A673 (cell line): Measurements from ENCODE around the gene XYLT1. TPM values are rescaled to one million over a fixed set of nuclear protein-coding genes. Genes with fewer than 3 reads are reported as not detected.

Experiments
- BruUV-seq: library from RNA; stranded (reverse); fragments of 400-500 nt; replicated peaks from 2 replicates; lab custom pipeline; 2021; lab: Mats Ljungman, UMichigan
- CTCF ChIA-PET: fragments of 300-600 bp; sonication (Branson Sonifier 250); formaldehyde crosslinking; loops from one replicate; lab custom pipeline; 2022; ENCODE audit warnings: antibody characterized with exemption; lab: Charles Lee
- POLR2A ChIA-PET: fragments of 300-600 bp; sonication (Branson Sonifier 250); formaldehyde crosslinking; loops from one replicate; lab custom pipeline; 2022; ENCODE audit warnings: antibody characterized with exemption; ENCODE audit not compliant: low non-redundant PET; lab: Charles Lee
- DNase-seq: peaks from one replicate; pipeline ENCODE4 v3.0.0-alpha.2; 2015; ENCODE audit warnings: low spot score
- H3K27ac ChIP-seq: fragments of 200-600 bp; sonication (generic); 2 replicates; pipeline ENCODE4 v1.5.1; 2016; ENCODE audit warnings: mixed run types, low read depth, mild to moderate bottlenecking, mixed read lengths, antibody characterized with exemption, low read length; ENCODE audit not compliant: poor library complexity, severe bottlenecking
- H3K27me3 ChIP-seq: fragments of 200-600 bp; sonication (generic); replicated peaks from 2 replicates; pipeline ENCODE4 v1.6.1; 2017; ENCODE audit warnings: mixed run types, low read depth, mild to moderate bottlenecking, mixed read lengths, antibody characterized with exemption, low read length; ENCODE audit not compliant: insufficient read depth, poor library complexity
- H3K36me3 ChIP-seq: fragments of 200-600 bp; sonication (generic); 2 replicates; pipeline ENCODE4 v1.6.1; 2016; ENCODE audit warnings: mixed run types, mild to moderate bottlenecking, mixed read lengths, antibody characterized with exemption, low read length; ENCODE audit not compliant: insufficient read depth, poor library complexity, severe bottlenecking
- H3K4me1 ChIP-seq: fragments of 200-600 bp; sonication (generic); 2 replicates; pipeline ENCODE4 v1.6.1; 2017; ENCODE audit warnings: mixed run types, mild to moderate bottlenecking, mixed read lengths, antibody characterized with exemption, low read length; ENCODE audit not compliant: insufficient read depth, poor library complexity, severe bottlenecking
- H3K4me3 ChIP-seq: fragments of 200-600 bp; sonication (generic); 2 replicates; pipeline ENCODE4 v1.5.1; 2016; ENCODE audit warnings: low read depth, mixed run types, mild to moderate bottlenecking, mixed read lengths, low read length; ENCODE audit not compliant: poor library complexity, severe bottlenecking
- H3K9me3 ChIP-seq: fragments of 200-600 bp; sonication (generic); 2 replicates; pipeline ENCODE4 v1.6.1; 2016; ENCODE audit warnings: mixed run types, low read depth, mild to moderate bottlenecking, mixed read lengths, antibody characterized with exemption, low read length; ENCODE audit not compliant: poor library complexity, severe bottlenecking
- EZH2 ChIP-seq: fragments of 200-600 bp; sonication (generic); IDR thresholded peaks from 2 replicates; pipeline ENCODE4 v1.6.1; 2017; ENCODE audit warnings: borderline replicate concordance, low read depth, mild to moderate bottlenecking, mixed read lengths, antibody characterized with exemption, low read length; ENCODE audit not compliant: poor library complexity, severe bottlenecking
- intact Hi-C: fragments of 100-400 bp; cut with micrococcal nuclease; formaldehyde crosslinking; loops from one replicate; pipeline ENCODE4 v1.10.0; 2022; ENCODE audit not compliant: unreplicated experiment
- total RNA-seq: library from RNA; stranded (reverse); gene quantifications from 2 replicates; pipeline ENCODE4 v1.2.3, GENCODE V29; 2021
- TF ChIP-seq, protein P1 (sequence below): fragments of 300-800, 200-600 bp; sonication (generic); conservative IDR thresholded peaks from 2 replicates; pipeline ENCODE4 v1.5.1; 2017; ENCODE audit warnings: low read depth, mild to moderate bottlenecking, antibody characterized with exemption, low read length, moderate library complexity, mixed read lengths

XYLT1 gene
- total RNA-seq, 1 experiment from 2014 or later = 0.64 TPM

DNA sequence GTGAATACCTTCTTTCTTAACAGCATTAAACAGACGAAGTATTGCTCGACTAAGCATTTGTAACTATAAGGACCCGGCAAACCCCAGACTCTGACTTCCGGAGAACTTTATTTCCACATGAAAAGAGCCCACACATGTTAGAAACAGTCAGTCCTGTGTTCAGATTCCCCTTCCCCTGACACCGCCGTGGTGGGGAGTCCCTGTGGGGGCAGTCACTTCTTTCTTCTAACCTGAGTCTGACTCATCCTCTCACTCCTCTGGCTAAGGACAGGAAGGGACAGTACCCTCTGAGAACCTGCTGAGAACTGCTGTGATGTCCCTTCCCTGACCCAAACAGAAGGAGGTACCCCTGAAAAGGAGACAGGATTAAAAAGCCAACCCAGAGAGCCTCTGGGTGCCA, 165.1 kb downstream of the XYLT1 start:
- H3K27me3 ChIP-seq = no peaks in the 10 kb centered on the region
- intact Hi-C loops = no loop called here
- no TSS peak for BruUV-seq
- H3K4me1 ChIP-seq = no peaks in the 10 kb centered on the region
- DNase-seq = no peak
- no peak overlapping the region for H3K4me3 ChIP-seq
- no peaks in the 10 kb centered on the region for H3K36me3 ChIP-seq
- no peak for TF ChIP-seq EZH2
- TF ChIP-seq, protein P1, sequence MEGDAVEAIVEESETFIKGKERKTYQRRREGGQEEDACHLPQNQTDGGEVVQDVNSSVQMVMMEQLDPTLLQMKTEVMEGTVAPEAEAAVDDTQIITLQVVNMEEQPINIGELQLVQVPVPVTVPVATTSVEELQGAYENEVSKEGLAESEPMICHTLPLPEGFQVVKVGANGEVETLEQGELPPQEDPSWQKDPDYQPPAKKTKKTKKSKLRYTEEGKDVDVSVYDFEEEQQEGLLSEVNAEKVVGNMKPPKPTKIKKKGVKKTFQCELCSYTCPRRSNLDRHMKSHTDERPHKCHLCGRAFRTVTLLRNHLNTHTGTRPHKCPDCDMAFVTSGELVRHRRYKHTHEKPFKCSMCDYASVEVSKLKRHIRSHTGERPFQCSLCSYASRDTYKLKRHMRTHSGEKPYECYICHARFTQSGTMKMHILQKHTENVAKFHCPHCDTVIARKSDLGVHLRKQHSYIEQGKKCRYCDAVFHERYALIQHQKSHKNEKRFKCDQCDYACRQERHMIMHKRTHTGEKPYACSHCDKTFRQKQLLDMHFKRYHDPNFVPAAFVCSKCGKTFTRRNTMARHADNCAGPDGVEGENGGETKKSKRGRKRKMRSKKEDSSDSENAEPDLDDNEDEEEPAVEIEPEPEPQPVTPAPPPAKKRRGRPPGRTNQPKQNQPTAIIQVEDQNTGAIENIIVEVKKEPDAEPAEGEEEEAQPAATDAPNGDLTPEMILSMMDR = no peak
- no peak overlapping the region for H3K27ac ChIP-seq
- H3K9me3 ChIP-seq = no peaks in the 10 kb centered on the region
- ChIA-PET POLR2A (no interaction called here), CTCF (interaction anchor here (0.7 kb wide), 1 partner anchor 162 kb away, joined by 3 read pairs; no protein-coding TSS in a partner anchor)

DNA sequence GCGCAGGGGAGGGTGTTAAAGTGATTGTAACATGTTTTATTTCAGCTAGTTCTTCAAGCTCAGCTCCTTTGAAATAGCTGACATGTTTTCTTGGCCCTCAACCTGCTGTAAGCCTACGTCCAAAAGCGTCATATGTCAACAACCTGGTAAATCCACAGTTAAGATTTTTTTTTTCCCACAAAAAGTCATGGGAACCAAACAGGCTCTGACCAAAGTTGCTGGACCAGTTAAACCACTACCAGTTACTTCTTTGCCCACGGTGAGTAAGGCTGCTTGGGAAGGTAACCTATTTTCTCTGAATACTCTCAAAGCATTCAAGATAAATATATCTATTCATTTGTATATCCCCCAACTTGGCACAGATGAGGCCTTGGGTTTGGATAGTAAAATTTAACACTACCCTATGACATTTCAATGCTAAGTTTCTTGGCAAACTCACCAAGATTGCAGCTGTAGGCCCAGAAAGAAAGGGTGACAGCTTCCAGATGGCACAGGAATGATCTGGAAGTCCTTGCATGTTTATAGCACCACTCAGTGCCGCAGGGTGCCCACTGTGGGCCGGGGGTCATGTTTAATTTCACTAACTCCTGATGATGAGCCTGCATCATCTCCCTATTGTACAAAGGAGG, 166.2 kb downstream of the XYLT1 start:
- CTCF ChIA-PET = no interaction called here
- no peak overlapping the region for H3K27ac ChIP-seq
- POLR2A ChIA-PET = no interaction called here
- no peaks in the 10 kb centered on the region for H3K9me3 ChIP-seq
- intact Hi-C loops = no loop called here
- no peaks in the 10 kb centered on the region for H3K36me3 ChIP-seq
- H3K4me3 ChIP-seq = no peak overlapping the region
- DNase-seq = no peak
- no peaks in the 10 kb centered on the region for H3K27me3 ChIP-seq
- TF ChIP-seq, protein P1 = no peak
- TF ChIP-seq EZH2 = no peak
- H3K4me1 ChIP-seq = no peaks in the 10 kb centered on the region
- no TSS peak for BruUV-seq

DNA sequence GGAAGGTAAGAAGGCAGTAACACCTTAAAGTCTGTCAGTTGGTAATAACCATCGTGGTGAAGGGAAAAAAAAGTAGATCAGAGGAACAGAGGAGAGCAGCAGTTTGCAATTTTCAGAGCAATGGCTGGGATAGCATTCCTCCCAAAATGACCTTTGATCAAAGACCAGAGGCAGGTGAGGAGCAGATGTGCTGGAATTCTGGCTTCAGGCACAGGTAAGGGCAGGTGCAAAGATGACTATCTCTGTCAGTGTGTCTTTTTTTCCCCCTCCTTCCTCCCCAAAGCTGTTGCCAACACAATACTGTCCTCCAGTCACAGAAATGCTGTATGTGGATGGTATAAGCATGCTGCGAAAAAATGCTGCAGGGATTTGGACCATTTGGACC, 166.7 kb downstream of the XYLT1 start:
- ChIA-PET CTCF (no interaction called here), POLR2A (no interaction called here)
- no peaks in the 10 kb centered on the region for H3K27me3 ChIP-seq
- BruUV-seq = no TSS peak
- DNase-seq = no peak
- intact Hi-C loops = no loop called here
- no peak overlapping the region for H3K27ac ChIP-seq
- H3K36me3 ChIP-seq = no peaks in the 10 kb centered on the region
- no peaks in the 10 kb centered on the region for H3K4me1 ChIP-seq
- no peak overlapping the region for H3K4me3 ChIP-seq
- no peaks in the 10 kb centered on the region for H3K9me3 ChIP-seq
- TF ChIP-seq EZH2 = no peak
- TF ChIP-seq, protein P1 = no peak
